ENCODE data around the gene KRT31.
"Not testable (repeated sequence)": the region's sequence is repeated elsewhere in the genome, so short reads cannot be mapped to it uniquely, and the experiment has no call there.

The KRT31 gene

DNA sequence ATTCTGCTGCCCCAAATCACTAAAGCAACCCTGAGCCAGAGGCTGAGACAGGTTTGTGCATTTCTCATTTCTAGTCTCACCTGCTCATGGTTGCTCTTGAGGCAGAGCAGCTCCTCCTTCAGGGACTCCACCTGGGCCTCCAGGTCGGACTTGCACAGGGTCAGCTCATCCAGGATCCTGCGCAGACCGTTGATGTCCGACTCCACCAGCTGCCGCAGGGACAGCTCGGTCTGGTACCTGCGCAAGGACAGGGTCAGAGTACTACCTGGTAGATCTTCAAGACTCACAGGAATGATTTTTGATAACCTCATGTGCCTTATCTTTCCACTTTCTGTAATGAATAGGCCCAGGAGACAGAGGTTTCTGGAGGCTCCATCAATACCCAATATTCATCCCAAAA, 1.1 kb downstream of the KRT31 start:
- no peak overlapping the region for H3K9ac ChIP-seq (ENCODE audit: low read depth, low read length)
- H3K36me3 ChIP-seq (ENCODE audit: insufficient read depth, low read depth, low read length), result no peaks in the 10 kb centered on the region
- no peaks in the 10 kb centered on the region for H3K4me1 ChIP-seq (ENCODE audit: insufficient read depth, low read length)
- H3K27ac ChIP-seq (ENCODE audit: low read length), result no peak overlapping the region
- H3K27me3 ChIP-seq (ENCODE audit: insufficient read depth, low read length), result no peaks in the 10 kb centered on the region
- no peaks in the 10 kb centered on the region for H3K9me3 ChIP-seq (ENCODE audit: insufficient read depth, low read depth, low read length)
- no peak overlapping the region for H3K4me3 ChIP-seq (ENCODE audit: low read length)

DNA sequence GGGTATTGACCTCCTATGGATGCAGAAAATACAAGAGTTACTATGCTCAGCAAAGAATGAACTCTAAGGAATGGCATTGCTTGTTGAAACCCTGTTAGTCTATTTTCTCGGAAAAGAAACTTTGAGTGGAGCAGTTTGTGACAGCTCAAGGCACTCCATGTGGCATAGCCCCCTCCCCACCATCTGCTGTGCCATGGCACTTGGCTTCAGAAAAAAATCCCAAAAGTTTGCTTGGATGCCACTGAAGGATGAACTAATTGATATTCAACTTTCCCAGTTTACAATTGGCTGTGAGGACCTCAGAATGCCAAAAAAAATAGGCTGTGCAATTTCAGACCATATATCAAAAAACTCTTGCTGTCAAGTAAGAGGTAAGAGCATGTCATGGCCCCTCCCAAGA, 1.8 kb downstream of the KRT31 start:
- Histone ChIP-seq H3K27me3 (ENCODE audit: insufficient read depth, low read length) (no peaks in the 10 kb centered on the region), H3K9ac (ENCODE audit: low read depth, low read length) (no peak overlapping the region), H3K36me3 (ENCODE audit: insufficient read depth, low read depth, low read length) (no peaks in the 10 kb centered on the region), H3K27ac (ENCODE audit: low read length) (no peak overlapping the region), H3K4me1 (ENCODE audit: insufficient read depth, low read length) (no peaks in the 10 kb centered on the region), H3K9me3 (ENCODE audit: insufficient read depth, low read depth, low read length) (no peaks in the 10 kb centered on the region), H3K4me3 (ENCODE audit: low read length) (no peak overlapping the region)

DNA sequence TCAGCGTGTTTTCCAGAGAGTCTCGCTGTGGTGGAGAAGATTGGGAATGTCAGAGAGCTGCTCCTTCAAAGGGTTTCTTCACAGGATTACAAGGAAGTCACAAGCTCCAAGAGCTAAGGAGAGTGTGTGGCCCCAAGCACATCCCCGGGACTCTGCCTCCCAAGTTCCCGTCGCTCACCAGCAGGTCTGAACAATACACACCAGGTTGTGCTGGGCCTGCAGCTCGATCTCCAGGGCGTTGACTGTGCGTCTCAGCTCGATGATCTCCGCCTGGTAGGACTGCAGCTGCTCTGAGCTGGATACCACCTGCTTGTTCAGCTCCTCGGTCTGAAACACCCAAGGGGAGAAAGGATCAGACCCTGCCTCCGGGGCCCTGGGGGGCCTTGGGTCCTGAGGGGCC, 2.4 kb downstream of the KRT31 start:
- not testable (repeated sequence) for H3K4me1 ChIP-seq (ENCODE audit: insufficient read depth, low read length); H3K9ac ChIP-seq (ENCODE audit: low read depth, low read length); H3K27me3 ChIP-seq (ENCODE audit: insufficient read depth, low read length); H3K27ac ChIP-seq (ENCODE audit: low read length); H3K36me3 ChIP-seq (ENCODE audit: insufficient read depth, low read depth, low read length); H3K4me3 ChIP-seq (ENCODE audit: low read length); H3K9me3 ChIP-seq (ENCODE audit: insufficient read depth, low read depth, low read length)

DNA sequence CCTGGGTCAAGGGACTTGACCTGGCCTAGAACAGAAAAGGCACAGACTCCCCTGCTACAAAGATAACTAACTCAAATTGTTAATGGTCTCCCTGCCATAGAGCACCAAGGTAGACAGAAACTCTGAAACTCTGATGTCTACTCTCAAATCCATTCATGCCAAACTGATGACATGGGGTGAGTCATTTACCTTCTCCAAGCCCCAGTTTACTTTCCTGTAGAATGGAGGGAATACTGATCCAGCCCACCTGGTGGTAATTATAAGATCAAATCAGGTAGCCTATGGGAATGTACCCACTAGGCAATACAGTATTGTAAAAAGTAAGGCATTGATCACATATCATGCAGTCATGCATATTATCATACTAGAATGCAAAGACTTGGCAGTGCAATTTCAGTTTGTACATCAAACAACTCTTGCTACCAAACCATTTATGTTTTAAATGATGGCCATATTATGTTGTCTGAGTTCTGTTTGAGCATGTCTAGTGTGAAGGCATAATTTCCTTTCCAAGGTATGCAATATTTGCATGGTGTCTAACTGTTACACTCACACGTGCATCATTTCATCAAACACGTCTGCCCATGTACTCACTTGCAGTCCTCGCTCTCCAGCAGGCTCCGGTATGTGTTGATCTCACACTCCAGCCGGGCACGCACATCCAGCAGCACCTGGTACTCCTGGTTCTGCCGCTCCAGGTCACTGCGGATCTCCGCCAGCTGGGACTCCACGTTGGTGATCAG, 3.0 kb downstream of the KRT31 start:
- H3K9ac ChIP-seq (ENCODE audit: low read depth, low read length), result no peak overlapping the region

GRCh38 chr17:41393826-41394225, 3.6 kb downstream of the KRT31 start:
- H3K27me3 ChIP-seq (ENCODE audit: insufficient read depth, low read length), result no peaks in the 10 kb centered on the region
- no peak overlapping the region for H3K27ac ChIP-seq (ENCODE audit: low read length)
- no peaks in the 10 kb centered on the region for H3K4me1 ChIP-seq (ENCODE audit: insufficient read depth, low read length)
- H3K9ac ChIP-seq (ENCODE audit: low read depth, low read length), result no peak overlapping the region
- H3K9me3 ChIP-seq (ENCODE audit: insufficient read depth, low read depth, low read length), result no peaks in the 10 kb centered on the region
- H3K36me3 ChIP-seq (ENCODE audit: insufficient read depth, low read depth, low read length), result no peaks in the 10 kb centered on the region
- no peak overlapping the region for H3K4me3 ChIP-seq (ENCODE audit: low read length)

More for the DNA sequence above, 3.0 kb downstream of the KRT31 start:
- no peak overlapping the region for H3K27ac ChIP-seq (ENCODE audit: low read length)
- H3K27me3 ChIP-seq (ENCODE audit: insufficient read depth, low read length), result no peaks in the 10 kb centered on the region
- no peak overlapping the region for H3K4me3 ChIP-seq (ENCODE audit: low read length)
- H3K36me3 ChIP-seq (ENCODE audit: insufficient read depth, low read depth, low read length), result no peaks in the 10 kb centered on the region
- no peaks in the 10 kb centered on the region for H3K4me1 ChIP-seq (ENCODE audit: insufficient read depth, low read length)
- no peaks in the 10 kb centered on the region for H3K9me3 ChIP-seq (ENCODE audit: insufficient read depth, low read depth, low read length)

DNA sequence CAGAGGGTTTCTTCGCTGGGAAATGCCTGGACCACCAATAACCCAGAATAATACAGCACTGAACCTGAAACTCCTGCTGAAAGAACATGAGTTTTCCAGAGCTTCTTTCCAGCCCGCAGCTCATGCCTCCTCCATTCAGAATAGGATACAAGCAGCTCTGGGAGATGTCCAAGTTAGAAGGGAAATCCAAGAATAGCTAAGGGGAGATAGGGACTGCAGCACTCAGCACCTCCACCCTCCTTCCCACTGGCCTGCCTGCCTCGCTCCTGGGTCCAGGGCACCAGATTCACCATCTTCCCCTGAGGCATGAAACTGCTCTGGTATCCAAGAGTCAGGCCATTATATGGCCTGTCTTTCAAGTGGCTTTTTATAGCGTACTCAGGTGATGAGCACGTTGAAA, 4.1 kb downstream of the KRT31 start:
- H3K4me1 ChIP-seq (ENCODE audit: insufficient read depth, low read length), result no peaks in the 10 kb centered on the region
- H3K4me3 ChIP-seq (ENCODE audit: low read length), result no peak overlapping the region
- H3K9ac ChIP-seq (ENCODE audit: low read depth, low read length), result no peak overlapping the region
- no peaks in the 10 kb centered on the region for H3K27me3 ChIP-seq (ENCODE audit: insufficient read depth, low read length)
- H3K36me3 ChIP-seq (ENCODE audit: insufficient read depth, low read depth, low read length), result no peaks in the 10 kb centered on the region
- no peaks in the 10 kb centered on the region for H3K9me3 ChIP-seq (ENCODE audit: insufficient read depth, low read depth, low read length)
- H3K27ac ChIP-seq (ENCODE audit: low read length), result no peak overlapping the region

GRCh38 chr17:41392278-41392677, 5.1 kb downstream of the KRT31 start:
- Histone ChIP-seq H3K9me3 (ENCODE audit: insufficient read depth, low read depth, low read length) (no peaks in the 10 kb centered on the region), H3K27ac (ENCODE audit: low read length) (no peak overlapping the region), H3K27me3 (ENCODE audit: insufficient read depth, low read length) (no peaks in the 10 kb centered on the region), H3K36me3 (ENCODE audit: insufficient read depth, low read depth, low read length) (no peaks in the 10 kb centered on the region), H3K4me1 (ENCODE audit: insufficient read depth, low read length) (no peaks in the 10 kb centered on the region; the same call in 1 of the 2 replicates), H3K4me3 (ENCODE audit: low read length) (no peak overlapping the region), H3K9ac (ENCODE audit: low read depth, low read length) (no peak overlapping the region)

- Histone ChIP-seq H3K4me3 (ENCODE audit: low read length) (no peak overlapping the region), H3K9me3 (ENCODE audit: insufficient read depth, low read depth, low read length) (no peaks in the 10 kb centered on the region), H3K4me1 (ENCODE audit: insufficient read depth, low read length) (no peaks in the 10 kb centered on the region; the same call in 1 of the 2 replicates), H3K27ac (ENCODE audit: low read length) (no peak overlapping the region), H3K27me3 (ENCODE audit: insufficient read depth, low read length) (no peaks in the 10 kb centered on the region), H3K36me3 (ENCODE audit: insufficient read depth, low read depth, low read length) (no peaks in the 10 kb centered on the region), H3K9ac (ENCODE audit: low read depth, low read length) (no peak overlapping the region)
These were observed 5.9 kb downstream of the KRT31 start for GRCh38 chr17:41391535-41391934.

GRCh38 chr17:41390411-41390938, 6.9 kb downstream of the KRT31 start:
- Histone ChIP-seq H3K4me3 (ENCODE audit: low read length) (no peak overlapping the region), H3K36me3 (ENCODE audit: insufficient read depth, low read depth, low read length) (no peaks in the 10 kb centered on the region), H3K27ac (ENCODE audit: low read length) (no peak overlapping the region), H3K9ac (ENCODE audit: low read depth, low read length) (no peak overlapping the region), H3K9me3 (ENCODE audit: insufficient read depth, low read depth, low read length) (no peaks in the 10 kb centered on the region), H3K4me1 (ENCODE audit: insufficient read depth, low read length) (no peaks in the 10 kb centered on the region; the same call in 1 of the 2 replicates), H3K27me3 (ENCODE audit: insufficient read depth, low read length) (no peaks in the 10 kb centered on the region)

- Histone ChIP-seq H3K27me3 (ENCODE audit: insufficient read depth, low read length) (no peaks in the 10 kb centered on the region), H3K9ac (ENCODE audit: low read depth, low read length) (no peak overlapping the region), H3K4me3 (ENCODE audit: low read length) (no peak overlapping the region), H3K36me3 (ENCODE audit: insufficient read depth, low read depth, low read length) (no peaks in the 10 kb centered on the region), H3K4me1 (ENCODE audit: insufficient read depth, low read length) (no peaks in the 10 kb centered on the region; the same call in 1 of the 2 replicates), H3K27ac (ENCODE audit: low read length) (no peak overlapping the region), H3K9me3 (ENCODE audit: insufficient read depth, low read depth, low read length) (no peaks in the 10 kb centered on the region)
These were observed 9.7 kb downstream of the KRT31 start for GRCh38 chr17:41387670-41388069.

GRCh38 chr17:41386227-41386626, 11.2 kb downstream of the KRT31 start:
- Histone ChIP-seq H3K9ac (ENCODE audit: low read depth, low read length) (no peak overlapping the region), H3K9me3 (ENCODE audit: insufficient read depth, low read depth, low read length) (no peaks in the 10 kb centered on the region), H3K36me3 (ENCODE audit: insufficient read depth, low read depth, low read length) (no peaks in the 10 kb centered on the region), H3K4me1 (ENCODE audit: insufficient read depth, low read length) (no peaks in the 10 kb centered on the region; the same call in 1 of the 2 replicates), H3K27me3 (ENCODE audit: insufficient read depth, low read length) (no peaks in the 10 kb centered on the region), H3K4me3 (ENCODE audit: low read length) (no peak overlapping the region), H3K27ac (ENCODE audit: low read length) (no peak overlapping the region)

DNA sequence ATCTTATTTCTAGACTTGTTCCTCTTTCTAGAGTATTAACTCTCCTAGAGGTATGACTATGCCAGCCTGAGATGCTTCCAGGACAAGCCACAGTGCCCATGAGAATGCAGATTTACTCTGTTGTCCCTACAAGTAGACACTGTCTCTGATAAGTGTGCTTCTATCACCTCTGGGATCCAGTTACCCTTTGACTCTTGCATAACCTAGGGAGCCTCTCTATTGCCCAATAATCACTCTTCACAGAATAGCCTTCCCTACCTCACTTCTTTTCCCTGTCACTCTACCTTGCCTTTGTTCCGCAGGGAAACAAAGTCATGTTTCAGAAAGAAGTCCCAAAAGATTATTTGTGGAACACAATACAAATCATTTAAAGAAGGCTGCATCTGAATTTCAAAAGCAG, 13.7 kb downstream of the KRT31 start:
- no peaks in the 10 kb centered on the region; the same call in 1 of the 2 replicates for H3K4me1 ChIP-seq (ENCODE audit: insufficient read depth, low read length)
- H3K36me3 ChIP-seq (ENCODE audit: insufficient read depth, low read depth, low read length), result no peaks in the 10 kb centered on the region
- no peak overlapping the region for H3K27ac ChIP-seq (ENCODE audit: low read length)
- H3K27me3 ChIP-seq (ENCODE audit: insufficient read depth, low read length), result no peaks in the 10 kb centered on the region
- no peak overlapping the region for H3K4me3 ChIP-seq (ENCODE audit: low read length)
- H3K9me3 ChIP-seq (ENCODE audit: insufficient read depth, low read depth, low read length), result no peaks in the 10 kb centered on the region
- H3K9ac ChIP-seq (ENCODE audit: low read depth, low read length), result no peak overlapping the region
